GDM1 (cell line): ENCODE data around the gene KRTAP5-10.
"Not testable (repeated sequence)": the region's sequence is repeated elsewhere in the genome, so short reads cannot be mapped to it uniquely, and the experiment has no call there.

Experiments
- DNase-seq: peaks from one replicate; lab custom pipeline; 2025; lab: John Stamatoyannopoulos, UW

Gene KRTAP5-10, protein sequence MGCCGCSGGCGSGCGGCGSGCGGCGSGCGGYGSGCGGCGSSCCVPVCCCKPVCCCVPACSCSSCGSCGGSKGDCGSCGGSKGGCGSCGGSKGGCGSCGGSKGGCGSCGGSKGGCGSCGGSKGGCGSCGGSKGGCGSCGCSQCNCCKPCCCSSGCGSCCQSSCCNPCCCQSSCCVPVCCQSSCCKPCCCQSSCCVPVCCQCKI

DNA sequence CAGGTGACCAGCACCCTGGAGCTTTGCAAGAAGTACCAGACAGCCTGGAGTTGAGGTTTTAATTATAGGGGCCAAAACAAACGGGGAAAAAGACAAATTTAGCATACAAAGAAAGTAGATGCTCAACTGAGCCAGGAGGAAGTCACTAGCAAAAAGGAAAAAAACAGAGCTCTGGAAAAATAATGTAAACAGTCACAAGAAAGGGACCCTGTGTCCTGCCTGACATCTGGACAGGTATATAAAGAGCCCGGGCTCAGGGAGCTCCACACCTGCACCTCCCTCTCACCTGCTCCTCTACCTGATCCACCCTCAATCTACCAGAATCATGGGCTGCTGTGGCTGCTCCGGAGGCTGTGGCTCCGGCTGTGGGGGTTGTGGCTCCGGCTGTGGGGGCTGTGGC lies at the start of gene KRTAP5-10:
KRTAP5-10 (plus strand) TSS at position 301 of the 400 bp plus-strand sequence; CDS start at position 326, 25 bp downstream.
- no peak for DNase-seq

DNA sequence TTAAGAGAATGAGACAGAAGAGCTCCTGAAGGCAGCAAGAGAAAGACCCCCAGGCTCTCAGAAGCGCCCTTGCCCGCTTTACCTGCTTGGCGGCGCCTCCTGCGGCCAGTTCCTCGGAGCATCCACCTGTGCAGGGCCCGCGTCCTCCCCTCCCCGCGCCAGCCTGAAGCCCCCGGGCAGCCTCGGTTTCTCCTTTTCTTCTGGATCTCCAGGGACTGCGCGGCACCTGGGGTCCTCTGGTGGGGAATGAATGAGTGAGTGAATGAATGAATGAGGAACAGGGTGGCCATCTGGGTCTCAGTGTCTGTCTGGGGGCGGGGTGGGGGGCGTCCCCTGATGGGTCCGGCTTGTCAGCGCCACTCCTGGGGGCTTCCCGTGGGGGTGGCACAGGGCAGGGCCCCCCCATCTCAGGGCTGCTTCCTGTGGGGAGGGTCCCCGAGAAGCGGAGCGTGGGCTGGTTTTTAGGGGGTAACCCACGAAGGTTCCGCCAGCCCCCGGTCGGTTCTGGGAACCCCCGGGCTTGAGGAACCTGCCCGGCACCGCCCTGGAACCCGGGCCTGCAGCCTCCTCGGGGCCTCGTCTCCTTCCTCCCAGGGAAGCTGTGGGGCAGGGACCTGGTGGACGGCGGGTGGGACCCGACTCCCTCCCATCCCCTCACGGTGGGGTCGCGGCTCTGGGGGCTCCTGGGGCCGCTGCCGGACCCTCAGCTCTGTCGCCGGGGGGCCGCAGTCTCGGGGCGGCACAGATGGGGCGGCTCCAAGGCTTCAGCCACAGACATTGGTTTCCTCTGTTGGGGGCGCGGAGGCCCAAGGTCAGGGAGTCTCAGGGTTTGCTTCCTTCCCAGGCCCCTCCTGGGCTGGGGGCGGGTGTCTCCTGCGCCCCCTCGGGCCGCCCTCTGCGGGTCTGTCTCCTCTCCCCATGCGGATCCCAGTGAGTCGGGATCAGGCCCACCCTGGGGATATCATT lies 46.6 kb upstream of the KRTAP5-10 start:
- DNase-seq = no peak

DNA sequence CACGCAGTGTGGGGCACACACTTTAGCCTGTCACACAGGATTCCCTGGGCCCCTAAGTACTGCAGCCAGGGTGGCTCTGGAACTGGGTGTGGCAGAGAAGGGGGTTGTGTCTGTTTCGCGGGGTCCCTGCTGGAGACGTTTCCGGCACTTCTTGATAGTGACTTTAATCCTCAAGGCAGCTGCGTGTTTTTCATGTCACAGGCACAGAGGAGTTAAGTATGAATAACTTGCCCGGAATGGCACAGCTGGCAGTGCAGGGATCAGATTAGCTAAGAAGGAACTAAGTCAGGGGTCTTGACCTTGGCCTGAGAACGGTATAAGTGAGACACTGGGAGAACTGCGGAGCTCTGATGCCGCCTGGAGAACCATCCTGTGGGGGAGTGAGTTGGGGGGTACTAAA lies 45.8 kb upstream of the KRTAP5-10 start:
- no peak for DNase-seq

DNA sequence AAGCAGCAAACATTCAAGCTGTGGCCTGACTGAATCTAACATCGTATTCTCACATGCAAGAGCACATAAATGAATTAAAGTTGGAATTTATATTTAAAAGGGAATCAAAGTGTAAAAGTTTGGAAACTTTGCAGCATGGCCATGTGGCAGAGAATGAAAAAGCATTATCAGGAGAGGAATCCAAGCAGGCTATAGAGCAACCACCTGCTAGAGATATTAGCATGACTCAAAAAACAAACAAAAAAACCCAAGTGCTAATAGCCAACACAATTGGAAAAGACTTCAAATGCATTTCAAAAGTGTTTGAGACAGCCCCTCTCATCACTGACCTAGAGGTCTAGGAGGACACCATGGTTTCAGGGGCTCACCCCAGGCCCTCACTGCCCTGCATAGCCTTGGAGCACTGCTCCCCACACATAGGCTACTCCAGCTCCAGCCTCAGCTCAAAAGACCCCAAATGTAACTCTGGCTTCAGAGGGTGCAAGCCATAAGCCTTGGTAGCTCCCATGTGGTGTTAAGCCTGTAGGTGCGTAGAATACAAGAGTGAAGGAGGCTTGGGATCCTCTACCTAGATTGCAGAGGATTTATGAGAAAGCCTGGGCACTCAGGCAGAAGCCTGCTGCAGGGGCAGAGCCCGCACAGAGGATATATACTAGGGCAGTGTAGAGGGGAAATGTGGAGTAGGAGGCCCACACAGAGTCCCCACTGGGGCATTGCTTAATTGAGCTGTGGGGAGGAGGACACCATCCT lies 40.0 kb upstream of the KRTAP5-10 start:
- DNase-seq = no peak

DNA sequence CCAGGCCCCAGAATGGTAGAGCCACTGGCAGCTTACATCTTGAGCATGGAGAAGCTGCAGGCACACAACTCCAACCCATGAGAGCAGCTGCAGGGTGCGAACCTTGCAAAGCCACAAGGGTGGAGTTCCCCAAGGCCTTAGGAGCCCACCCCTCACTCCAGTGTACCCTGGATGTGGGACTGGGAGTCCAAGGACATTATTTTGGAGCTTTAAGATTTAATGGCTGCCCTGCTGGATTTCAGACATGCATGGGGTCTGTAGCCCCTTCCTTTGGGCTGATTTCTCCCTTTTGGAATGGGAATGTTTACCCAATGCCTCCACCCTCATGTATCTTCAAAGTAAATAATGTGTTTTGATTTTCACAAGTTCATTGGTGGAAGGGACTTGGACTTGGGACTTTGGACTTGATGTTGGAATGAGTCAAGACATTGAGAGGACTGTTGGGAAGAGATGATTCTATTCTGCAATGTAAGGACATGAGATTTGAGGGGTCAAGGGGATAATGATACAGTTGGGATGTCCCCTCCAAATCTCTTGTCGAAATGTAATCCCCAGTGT lies 39.3 kb upstream of the KRTAP5-10 start:
- DNase-seq = no peak

DNA sequence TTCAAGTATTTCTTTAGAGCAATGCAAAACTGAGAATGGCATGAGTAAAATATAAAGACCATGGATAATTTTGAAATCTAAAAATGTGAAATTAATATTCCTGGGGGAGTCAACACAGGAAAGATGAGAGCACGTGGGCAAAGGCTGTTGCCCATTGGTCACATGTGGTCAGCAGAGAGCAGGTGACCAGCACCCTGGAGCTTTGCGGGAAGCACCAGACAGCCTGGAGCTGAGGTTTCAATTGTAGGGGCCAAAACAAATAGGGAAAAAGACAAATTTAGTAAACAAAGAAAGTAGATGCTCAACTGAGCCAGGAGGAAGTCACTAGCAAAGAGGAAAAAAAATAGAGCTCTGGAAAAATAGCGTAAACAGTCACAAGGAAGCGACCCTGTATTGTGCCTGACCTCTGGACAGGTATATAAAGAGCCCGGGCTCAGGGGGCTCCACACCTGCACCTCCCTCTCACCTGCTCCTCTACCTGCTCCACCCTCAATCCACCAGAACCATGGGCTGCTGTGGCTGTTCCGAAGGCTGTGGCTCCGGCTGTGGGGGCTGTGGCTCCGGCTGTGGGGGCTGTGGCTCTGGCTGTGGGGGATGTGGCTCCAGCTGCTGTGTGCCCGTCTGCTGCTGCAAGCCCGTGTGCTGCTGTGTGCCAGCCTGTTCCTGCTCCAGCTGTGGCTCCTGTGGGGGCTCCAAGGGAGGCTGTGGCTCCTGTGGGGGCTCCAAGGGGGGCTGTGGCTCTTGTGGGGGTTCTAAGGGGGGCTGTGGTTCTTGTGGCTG lies 38.4 kb upstream of the KRTAP5-10 start, which contains the start of gene KRTAP5-7:
KRTAP5-7 (plus strand) TSS at position 472 of the 780 bp plus-strand sequence; CDS start at position 506, 34 bp downstream.
- DNase-seq = not testable (repeated sequence)

DNA sequence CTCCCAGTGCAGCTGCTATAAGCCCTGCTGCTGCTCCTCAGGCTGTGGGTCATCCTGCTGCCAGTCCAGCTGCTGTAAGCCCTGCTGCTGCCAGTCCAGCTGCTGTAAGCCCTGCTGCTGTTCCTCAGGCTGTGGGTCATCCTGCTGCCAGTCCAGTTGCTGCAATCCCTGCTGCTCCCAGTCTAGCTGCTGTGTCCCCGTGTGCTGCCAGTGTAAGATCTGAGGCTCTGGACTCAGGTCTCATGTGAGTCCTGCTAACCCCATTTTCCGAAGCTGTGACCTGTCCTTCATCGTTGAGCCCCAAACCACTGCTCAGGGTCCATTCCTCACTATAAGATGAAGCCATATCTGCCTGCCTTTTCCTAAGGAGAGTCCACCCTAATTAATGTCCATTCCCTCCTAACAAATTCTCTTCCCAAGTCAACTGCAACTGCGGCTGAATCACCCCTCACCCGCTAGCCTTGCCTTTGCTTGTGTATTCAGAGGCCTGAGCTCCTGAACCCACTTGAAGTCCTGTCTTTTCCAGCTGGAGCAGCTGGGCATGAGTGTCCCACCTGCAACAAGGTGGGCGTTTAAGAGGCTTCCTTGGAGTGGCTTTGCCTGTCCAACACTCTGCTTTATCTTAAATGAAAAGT lies 37.7 kb upstream of the KRTAP5-10 start:
- DNase-seq = no peak

DNA sequence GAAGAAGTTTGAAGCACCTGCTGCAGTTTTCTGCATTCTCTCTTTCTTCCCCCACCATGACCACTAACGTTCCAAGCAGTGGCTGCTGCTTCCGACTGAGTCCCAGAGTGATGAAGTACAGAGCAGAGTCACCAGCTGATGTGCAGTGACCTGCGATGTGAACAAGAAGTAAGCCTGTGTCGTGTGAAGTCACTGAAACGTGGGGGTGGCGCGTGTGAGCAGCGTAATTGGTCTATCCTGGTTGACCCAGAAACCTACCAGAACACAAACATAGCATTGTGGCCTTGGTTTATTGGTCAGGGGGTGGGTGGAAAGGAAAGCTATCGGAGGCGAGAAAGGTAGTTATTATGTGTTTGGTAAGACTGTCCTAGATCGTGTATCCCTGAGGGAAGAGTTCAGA lies 34.8 kb upstream of the KRTAP5-10 start:
- no peak for DNase-seq

DNA sequence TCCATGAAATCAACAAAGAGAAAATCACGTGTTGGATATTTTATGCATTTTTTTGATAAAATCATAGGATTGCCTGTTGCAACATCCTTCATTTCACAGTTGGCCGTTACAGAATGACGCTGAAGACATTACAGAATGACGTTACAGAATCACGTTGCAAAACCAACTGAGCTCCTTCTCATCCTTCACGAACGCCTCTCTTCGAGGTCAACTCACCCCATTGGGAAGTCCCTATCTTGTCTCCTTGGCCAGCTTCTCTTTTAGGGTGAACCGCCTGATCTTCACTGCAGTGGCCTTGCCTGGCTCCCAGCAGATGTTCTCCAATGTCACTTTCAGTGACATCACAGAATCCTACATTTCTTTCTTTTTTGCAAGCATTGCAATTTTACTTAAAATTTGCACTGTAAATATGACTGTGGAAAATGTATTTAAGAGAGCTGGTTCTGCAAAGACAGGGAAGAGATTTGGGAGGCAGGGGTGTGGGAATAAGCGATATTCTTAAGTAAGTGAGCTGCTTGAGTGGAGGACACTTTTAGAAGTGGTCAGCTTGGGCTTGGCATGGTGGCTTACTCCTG lies 33.2 kb upstream of the KRTAP5-10 start:
- DNase-seq = no peak

DNA sequence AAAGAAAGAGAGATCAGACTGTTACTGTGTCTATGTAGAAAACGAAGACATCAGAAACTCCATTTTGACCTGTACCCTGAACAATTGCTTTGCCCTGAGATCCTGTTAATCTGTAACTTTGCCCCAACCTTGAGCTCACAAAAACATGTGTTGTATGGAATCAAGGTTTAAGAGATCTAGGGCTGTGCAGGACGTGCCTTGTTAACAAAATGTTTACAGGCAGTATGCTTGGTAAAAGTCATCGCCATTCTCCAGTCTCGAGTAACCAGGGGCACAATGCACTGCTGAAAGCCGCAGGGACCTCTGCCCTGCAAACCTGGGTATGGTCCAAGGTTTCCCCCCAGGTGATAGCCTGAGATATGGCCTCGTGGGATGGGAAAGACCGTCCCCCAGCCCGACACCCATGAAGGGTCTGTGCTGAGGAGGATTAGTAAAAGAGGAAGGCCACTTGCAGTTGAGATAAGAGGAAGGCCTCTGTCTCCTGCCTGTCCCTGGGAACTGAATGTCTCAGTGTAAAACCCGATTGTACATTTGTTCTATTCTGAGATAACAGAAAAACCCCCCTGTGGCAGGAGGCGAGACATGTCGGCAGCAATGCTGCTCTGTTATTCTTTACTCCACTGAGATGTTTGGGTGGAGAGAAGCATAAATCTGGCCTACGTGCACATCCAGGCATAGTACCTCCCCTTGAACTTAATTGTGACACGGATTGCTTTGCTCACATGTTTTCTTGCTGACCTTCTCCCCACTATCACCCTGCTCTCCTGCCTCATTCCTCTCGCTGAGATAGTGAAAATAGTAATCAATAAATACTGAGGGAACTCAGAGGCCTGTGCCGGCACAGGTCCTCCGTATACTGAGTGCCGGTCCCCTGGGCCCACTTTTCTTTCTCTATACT lies 30.4 kb upstream of the KRTAP5-10 start:
- DNase-seq = peak; percentile 7

DNA sequence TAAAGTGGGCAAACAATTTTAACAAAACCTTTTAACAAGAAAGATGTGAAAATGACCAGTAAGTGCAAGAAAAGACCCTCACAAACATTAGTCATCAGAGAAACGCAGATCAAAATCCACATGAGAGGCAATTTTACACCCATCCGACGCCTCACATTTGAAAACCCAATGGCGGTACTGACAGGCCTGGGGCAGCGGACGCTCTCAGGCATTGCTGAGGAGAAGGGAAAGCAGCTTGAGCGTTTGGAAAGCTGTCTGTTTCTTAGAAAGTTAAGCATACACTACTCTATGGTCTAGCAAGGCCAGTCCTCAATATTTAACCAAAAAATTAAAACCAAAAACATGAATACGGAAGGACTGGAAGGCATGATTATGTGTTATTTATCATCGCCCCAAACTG lies 29.5 kb upstream of the KRTAP5-10 start:
- no peak for DNase-seq

DNA sequence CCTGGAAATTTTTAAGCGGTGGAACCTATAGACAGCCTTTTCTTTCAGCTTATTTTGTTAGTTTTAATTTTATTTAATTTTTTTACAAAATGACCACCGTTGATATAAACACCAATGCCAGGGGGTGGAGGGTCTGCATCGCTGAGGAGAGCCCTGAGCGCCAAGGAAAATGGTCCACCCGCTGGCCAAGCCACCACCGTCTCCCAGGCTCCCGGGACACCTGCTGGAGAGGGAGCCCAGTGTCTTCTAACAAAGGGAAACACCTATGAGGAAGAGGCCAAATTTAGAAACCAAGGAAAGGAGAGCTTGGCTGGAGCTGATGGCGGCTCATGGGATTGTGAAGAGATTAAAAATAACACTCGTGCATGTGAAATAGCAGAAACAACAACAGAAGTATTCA lies 27.8 kb upstream of the KRTAP5-10 start:
- DNase-seq = no peak

DNA sequence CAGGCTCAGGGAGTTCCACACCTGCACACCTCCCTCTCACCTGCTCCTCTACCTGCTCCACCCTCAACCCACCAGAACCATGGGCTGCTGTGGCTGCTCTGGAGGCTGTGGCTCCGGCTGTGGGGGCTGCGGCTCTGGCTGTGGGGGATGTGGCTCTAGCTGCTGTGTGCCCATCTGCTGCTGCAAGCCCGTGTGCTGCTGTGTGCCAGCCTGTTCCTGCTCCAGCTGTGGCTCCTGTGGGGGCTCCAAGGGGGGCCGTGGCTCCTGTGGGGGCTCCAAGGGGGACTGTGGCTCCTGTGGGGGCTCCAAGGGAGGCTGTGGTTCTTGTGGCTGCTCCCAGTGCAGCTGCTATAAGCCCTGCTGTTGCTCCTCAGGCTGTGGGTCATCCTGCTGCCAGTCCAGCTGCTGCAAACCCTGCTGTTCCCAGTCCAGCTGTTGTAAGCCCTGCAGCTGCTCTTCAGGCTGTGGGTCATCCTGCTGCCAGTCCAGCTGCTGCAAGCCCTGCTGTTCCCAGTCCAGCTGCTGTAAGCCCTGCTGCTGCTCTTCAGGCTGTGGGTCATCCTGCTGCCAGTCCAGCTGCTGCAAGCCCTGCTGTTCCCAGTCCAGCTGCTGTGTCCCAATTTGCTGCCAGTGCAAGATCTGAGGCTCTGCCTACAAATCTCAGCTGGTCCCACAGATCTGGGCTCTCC lies 27.2 kb upstream of the KRTAP5-10 start, which contains the start of gene KRTAP5-8:
KRTAP5-8 (plus strand) TSS at position 49 of the 689 bp plus-strand sequence; CDS start at position 80, 31 bp downstream.
- DNase-seq = not testable (repeated sequence)

DNA sequence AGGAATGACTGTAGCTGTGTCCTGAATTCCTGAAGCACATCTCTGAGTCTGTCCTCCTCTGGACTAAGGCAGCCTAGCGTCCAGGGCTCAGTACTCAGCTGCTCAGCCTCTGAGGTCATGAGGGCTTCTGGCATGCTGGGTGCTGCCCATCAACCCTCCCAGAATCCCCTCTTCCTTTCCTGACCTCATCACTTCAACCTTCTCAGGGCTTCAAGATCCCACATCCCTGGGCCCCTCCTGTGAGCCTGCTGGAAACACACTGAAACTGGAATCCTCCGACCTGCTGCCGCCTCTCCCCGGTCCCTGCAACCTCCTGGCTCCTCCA lies 26.7 kb upstream of the KRTAP5-10 start:
- DNase-seq = no peak

DNA sequence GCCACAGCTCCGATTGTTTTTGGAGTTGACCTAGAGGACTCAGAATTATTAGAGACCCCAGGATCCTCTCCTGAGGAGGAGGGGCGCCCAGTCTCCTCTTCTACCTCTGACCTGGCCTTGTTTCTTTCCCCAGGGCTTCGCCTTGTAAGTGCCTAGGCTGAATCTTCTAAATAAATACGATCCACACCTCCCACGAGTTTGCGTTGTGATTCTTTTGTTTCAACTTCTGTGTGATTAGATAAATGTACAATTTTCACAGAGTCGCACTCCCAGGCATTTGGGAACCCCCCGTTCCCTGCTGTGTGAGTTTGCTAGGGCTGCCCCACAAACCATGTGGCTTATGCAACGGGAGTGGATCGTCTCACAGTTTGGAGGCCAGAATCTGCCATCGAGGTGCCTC lies 26.3 kb upstream of the KRTAP5-10 start:
- no peak for DNase-seq

DNA sequence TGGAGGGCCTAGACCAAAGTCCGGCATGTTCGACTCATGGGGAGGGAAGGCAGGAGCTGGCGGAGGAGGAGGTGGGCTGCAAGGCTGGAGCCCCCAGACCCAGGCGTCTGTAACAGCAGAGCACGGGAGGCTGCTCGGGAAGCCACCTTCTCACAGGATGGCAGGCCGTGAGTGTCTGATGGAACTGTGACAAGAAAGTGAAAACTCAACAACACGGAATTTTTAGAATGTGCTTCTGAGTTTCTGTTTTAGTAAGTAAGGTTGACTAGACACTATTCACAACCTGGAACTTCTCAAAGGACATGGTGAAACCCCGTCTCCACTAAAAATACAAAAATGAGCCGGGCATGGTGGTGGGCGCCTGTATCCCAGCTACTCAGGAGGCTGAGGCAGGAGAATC lies 25.4 kb upstream of the KRTAP5-10 start:
- not testable (repeated sequence) for DNase-seq

DNA sequence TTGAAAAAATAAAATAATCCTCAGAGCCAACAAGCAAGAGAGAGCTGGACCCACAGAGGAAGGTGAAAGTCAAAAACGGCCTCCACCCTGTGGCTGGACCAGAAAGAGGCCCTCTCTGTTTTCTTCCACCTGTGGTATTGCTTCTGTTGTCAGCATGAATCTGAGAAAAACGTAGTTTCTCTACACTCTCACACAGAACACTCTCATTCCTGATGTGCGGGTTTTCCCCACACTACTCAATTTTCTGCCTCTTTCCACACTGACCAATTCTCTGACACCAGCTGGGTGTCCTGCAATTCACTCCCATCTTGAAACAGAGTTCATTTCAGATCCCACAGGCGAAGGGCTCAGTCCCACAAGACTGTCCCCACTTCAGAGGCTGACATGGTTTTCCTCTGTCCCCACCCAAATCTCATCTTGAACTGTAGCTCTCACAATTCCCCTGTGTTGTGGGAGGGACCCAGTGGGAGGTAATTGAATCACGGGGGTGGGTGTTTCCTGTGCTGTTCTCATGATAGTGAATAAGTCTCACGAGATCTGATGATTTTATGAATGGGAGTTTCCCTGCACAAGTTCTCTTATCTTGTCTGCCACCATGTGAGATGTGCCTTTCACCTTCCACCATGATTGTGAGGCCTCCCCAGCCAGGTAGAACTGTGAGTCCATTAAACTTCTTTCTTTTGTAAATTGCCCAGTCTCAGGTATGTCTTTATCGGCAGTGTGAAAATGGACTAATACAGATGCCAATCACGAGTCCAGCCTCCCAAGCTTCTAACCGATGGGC lies 24.6 kb upstream of the KRTAP5-10 start:
- DNase-seq = not testable (repeated sequence)

DNA sequence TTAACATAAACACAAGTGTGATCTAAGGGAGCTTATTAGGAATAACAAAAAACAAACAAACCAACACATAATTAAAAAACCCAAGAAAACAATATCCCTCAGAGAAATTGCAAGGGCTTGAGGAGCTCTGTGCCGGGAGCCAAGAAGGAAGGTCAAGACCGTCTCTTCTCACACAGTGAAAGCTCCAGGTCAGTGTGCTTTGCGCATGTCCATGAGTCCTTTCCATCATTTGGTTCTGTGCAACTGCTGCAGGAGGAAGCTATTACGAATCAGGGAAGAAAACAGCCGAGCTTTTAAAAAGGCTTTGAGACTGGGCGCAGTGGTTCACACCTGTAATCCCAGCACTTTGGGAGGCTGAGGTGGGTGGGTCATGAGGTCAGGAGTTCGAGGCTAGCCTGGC lies 23.0 kb upstream of the KRTAP5-10 start:
- DNase-seq = no peak
